Measurements from ENCODE around the gene CYTH4. TPM values are rescaled to one million over a fixed set of nuclear protein-coding genes. Genes with fewer than 3 reads are reported as not detected.

CYTH4 gene
- total RNA-seq, 4 donors from 2014 or later: 3.3 to 15.1 (median 4.2) TPM

DNA sequence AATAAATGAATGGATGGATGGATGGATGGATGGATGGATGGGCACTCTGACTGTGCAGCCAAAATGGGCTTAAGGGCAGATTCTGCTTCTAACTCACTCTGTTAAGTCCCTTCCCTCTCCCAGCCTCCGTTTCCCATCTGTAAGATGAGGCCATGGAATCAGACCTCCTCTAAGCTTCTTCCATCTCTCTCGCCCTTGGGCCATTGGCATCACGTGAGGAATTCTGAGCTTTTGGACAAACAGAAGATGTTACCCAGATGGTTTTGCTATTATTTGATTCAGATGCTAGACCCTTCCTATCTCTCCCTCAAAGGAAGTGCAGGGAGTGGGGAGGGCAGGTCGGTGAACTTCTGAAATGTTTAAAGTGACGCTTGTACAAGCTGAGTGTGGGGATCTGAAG lies 4.0 kb upstream of the CYTH4 start:
- no peak for TF ChIP-seq POLR2A (IDR thresholded peaks at IDR 0.05)
- TF ChIP-seq, protein P1, sequence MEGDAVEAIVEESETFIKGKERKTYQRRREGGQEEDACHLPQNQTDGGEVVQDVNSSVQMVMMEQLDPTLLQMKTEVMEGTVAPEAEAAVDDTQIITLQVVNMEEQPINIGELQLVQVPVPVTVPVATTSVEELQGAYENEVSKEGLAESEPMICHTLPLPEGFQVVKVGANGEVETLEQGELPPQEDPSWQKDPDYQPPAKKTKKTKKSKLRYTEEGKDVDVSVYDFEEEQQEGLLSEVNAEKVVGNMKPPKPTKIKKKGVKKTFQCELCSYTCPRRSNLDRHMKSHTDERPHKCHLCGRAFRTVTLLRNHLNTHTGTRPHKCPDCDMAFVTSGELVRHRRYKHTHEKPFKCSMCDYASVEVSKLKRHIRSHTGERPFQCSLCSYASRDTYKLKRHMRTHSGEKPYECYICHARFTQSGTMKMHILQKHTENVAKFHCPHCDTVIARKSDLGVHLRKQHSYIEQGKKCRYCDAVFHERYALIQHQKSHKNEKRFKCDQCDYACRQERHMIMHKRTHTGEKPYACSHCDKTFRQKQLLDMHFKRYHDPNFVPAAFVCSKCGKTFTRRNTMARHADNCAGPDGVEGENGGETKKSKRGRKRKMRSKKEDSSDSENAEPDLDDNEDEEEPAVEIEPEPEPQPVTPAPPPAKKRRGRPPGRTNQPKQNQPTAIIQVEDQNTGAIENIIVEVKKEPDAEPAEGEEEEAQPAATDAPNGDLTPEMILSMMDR (IDR thresholded peaks at IDR 0.05): no peak
- Histone ChIP-seq H3K27ac (no peak overlapping the region), H3K4me1 (no peaks in the 10 kb centered on the region), H3K4me3 (replicated peaks in 1 of 3) (no peak overlapping the region), H3K9me3 (no peaks in the 10 kb centered on the region), H3K27me3 (no peaks in the 10 kb centered on the region), H3K36me3 (no peaks in the 10 kb centered on the region)
- WGBS, 2 donors: 68 to 72% methylated on average over 5 of the region's 5 CpGs
- no peak for DNase-seq
- intact Hi-C loops (cut with DNase I): no loop called here

DNA sequence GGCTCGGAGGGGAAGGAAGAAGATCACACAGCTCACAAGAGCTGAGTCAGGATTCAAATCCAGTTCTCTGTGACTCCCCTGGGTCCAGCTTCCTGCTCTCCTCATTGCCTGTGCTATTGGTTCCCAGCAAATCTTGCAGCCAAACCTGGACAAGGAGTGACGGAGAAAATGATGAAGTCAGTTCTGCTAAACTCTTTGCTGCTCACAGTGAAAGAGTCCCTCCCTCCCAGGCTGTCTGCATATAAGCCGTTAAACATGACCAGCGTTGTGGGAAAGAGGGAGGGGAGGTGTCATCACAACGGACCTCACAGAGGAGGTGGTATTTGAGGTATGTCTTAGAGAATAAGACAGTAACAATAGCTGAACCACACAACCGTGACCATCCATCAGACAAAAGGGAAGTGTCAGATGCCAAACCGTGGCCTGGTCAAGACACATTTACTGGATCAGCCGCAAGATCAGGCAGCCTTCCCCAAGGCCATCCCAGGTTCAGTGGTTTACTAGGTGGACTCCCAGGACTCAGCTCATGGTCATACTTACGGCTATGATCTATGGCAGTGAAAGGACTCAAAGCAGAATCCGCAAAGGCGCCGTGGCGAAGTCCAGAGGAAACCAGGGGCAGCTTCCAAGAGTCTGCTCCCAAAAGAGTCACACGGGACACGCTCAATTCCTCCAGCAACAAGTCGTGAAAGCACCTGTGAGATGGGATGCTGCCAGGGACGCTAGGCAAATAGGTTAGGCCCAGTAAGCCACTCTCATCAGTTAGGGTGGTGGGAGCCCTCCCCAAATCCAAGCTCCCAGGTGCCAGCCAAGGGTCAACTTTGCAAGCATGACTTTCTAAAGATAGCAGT lies 2.8 kb upstream of the CYTH4 start:
- no peaks in the 10 kb centered on the region for H3K9me3 ChIP-seq
- no peak overlapping the region for H3K27ac ChIP-seq
- DNase-seq: no peak
- H3K27me3 ChIP-seq: no peaks in the 10 kb centered on the region
- TF ChIP-seq POLR2A (IDR thresholded peaks at IDR 0.05): no peak
- TF ChIP-seq, protein P1 (IDR thresholded peaks at IDR 0.05): no peak
- no peak overlapping the region for H3K4me3 ChIP-seq (replicated peaks in 1 of 3)
- no peaks in the 10 kb centered on the region for H3K36me3 ChIP-seq
- H3K4me1 ChIP-seq: no peaks in the 10 kb centered on the region
- WGBS, 2 donors: 68 to 69% methylated on average over 17 of the region's 17 CpGs
- intact Hi-C loops (cut with DNase I): no loop called here

- H3K36me3 ChIP-seq: no peaks in the 10 kb centered on the region
- 95 to 99% methylated on average over 5 of the region's 5 CpGs for WGBS, 2 donors
- no peak overlapping the region for H3K4me3 ChIP-seq (replicated peaks in 1 of 3)
- DNase-seq: no peak
- H3K9me3 ChIP-seq: no peaks in the 10 kb centered on the region
- no peaks in the 10 kb centered on the region for H3K4me1 ChIP-seq
- TF ChIP-seq, protein P1 (IDR thresholded peaks at IDR 0.05): no peak
- no peak for TF ChIP-seq POLR2A (IDR thresholded peaks at IDR 0.05)
- no peaks in the 10 kb centered on the region for H3K27me3 ChIP-seq
- intact Hi-C loops (cut with DNase I): no loop called here
- no peak overlapping the region for H3K27ac ChIP-seq
These were observed 1.6 kb upstream of the CYTH4 start for GRCh38 chr22:37280718-37281117.

- no peaks in the 10 kb centered on the region for H3K9me3 ChIP-seq
- H3K36me3 ChIP-seq: no peaks in the 10 kb centered on the region
- H3K4me1 ChIP-seq: no peaks in the 10 kb centered on the region
- no peak overlapping the region for H3K4me3 ChIP-seq (replicated peaks in 1 of 3)
- no peak for DNase-seq
- no peaks in the 10 kb centered on the region for H3K27me3 ChIP-seq
- intact Hi-C loops (cut with DNase I): no loop called here
- H3K27ac ChIP-seq: no peak overlapping the region
- TF ChIP-seq, protein P1 (IDR thresholded peaks at IDR 0.05): no peak
- no peak for TF ChIP-seq POLR2A (IDR thresholded peaks at IDR 0.05)
- WGBS, 2 donors: 93 to 96% methylated on average over 6 to 7 of the region's 7 CpGs
These were observed 1.1 kb upstream of the CYTH4 start for GRCh38 chr22:37281195-37281594.

DNA sequence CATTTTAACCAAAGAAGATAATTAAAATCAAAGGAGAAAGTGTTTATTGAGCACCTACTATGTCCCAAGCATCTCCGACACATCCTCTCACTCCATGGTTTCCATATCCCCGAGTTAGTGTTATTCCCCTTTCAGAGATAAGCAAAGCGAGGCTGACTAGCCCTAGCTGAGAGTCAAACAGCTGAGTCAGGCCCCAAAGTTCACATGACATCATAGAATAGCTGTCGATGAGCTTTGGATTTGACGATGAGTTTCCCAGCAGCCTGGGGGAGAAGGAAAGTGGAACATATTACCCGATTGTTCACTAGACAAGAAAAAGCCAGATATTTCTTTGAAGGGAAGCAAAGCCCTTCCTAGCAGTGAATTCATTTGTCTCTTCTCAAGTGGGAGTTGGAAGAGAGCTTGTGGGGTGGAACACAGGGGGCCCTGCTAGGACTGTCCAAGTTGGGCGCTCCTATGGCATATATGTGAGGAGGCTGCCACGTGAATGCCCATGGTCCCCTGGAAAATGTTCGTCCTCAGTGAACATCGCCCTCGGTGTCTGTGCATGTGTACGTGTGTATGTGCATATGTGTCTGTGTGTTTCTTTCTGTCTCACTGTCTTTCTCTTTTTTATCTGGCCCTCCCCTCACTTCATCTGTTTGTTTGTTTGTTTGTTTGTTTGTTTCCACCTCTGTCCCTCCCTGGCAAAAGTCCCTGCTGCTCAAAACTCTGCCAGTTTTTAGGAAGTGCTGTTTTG lies 493 bp upstream of the CYTH4 start:
- H3K27ac ChIP-seq: no peak overlapping the region
- H3K27me3 ChIP-seq: no peaks in the 10 kb centered on the region
- H3K4me3 ChIP-seq (replicated peaks in 1 of 3): no peak overlapping the region
- no peaks in the 10 kb centered on the region for H3K4me1 ChIP-seq
- 79 to 84% methylated on average over 12 of the region's 12 CpGs for WGBS, 2 donors
- TF ChIP-seq, protein P1 (IDR thresholded peaks at IDR 0.05): no peak
- no peak for TF ChIP-seq POLR2A (IDR thresholded peaks at IDR 0.05)
- H3K36me3 ChIP-seq: no peaks in the 10 kb centered on the region
- DNase-seq: no peak
- H3K9me3 ChIP-seq: no peaks in the 10 kb centered on the region
- intact Hi-C loops (cut with DNase I): no loop called here
